ENCODE measurements around the gene HLA-DRA.

Gene HLA-DRA

DNA sequence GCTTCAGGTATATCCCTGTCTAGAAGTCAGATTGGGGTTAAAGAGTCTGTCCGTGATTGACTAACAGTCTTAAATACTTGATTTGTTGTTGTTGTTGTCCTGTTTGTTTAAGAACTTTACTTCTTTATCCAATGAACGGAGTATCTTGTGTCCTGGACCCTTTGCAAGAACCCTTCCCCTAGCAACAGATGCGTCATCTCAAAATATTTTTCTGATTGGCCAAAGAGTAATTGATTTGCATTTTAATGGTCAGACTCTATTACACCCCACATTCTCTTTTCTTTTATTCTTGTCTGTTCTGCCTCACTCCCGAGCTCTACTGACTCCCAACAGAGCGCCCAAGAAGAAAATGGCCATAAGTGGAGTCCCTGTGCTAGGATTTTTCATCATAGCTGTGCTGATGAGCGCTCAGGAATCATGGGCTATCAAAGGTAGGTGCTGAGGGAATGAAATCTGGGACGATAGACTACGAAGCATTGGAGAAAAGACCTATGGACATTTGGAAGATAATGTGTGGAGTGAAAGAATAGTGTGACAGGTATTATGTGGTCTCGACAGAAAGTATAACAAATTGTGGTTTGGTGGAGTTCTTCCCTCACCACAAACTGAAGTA is at the start of gene HLA-DRA:
Gene HLA-DRA (plus strand): TSS at position 286 of the 613 bp plus-strand sequence. CDS start 64 bp downstream, at position 350.
- Histone ChIP-seq H3K27me3 (peaks cover 18% of the 10 kb centered on the region), H3K9me3 (no peaks in the 10 kb centered on the region), H3K36me3 (no peaks in the 10 kb centered on the region), H3K4me1 (ENCODE audit: control insufficient read depth in 1 of 2, insufficient read depth in 1 of 2, low read depth in 1 of 2, low read length in 1 of 2) (peaks cover 0 to 6% of the 10 kb centered on the region in 2 experiments), H3K4me3 (ENCODE audit: low read depth in 1 of 2, low read length in 1 of 2) (peak within 1 kb of the TSS in 1 of 2 experiments; percentile 13), H3K27ac (no peak within 1 kb of the TSS)
- TF ChIP-seq, protein P1, sequence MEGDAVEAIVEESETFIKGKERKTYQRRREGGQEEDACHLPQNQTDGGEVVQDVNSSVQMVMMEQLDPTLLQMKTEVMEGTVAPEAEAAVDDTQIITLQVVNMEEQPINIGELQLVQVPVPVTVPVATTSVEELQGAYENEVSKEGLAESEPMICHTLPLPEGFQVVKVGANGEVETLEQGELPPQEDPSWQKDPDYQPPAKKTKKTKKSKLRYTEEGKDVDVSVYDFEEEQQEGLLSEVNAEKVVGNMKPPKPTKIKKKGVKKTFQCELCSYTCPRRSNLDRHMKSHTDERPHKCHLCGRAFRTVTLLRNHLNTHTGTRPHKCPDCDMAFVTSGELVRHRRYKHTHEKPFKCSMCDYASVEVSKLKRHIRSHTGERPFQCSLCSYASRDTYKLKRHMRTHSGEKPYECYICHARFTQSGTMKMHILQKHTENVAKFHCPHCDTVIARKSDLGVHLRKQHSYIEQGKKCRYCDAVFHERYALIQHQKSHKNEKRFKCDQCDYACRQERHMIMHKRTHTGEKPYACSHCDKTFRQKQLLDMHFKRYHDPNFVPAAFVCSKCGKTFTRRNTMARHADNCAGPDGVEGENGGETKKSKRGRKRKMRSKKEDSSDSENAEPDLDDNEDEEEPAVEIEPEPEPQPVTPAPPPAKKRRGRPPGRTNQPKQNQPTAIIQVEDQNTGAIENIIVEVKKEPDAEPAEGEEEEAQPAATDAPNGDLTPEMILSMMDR (IDR thresholded peaks at IDR 0.05), result no peak

DNA sequence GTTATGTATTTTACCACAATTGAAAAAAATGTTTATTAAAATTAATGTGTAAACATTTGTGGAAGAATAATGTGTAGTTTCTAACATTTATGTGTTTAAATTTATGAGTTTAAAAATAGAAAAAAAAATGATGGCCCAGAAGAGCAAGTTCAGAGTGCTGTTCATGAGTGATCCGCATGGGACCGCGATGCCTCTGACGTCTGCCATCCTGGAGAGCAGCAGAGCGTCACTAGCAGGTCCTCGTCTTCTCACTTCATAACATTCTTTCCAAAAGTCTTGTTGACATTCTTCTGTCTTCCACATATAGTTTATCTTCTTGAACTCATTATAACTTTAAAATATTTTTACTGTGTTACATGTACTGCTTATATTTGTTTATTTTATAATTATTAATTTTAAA is 48.2 kb upstream of the HLA-DRA start:
- TF ChIP-seq, protein P1 (IDR thresholded peaks at IDR 0.05), result no peak
- Histone ChIP-seq H3K9me3 (no peaks in the 10 kb centered on the region), H3K4me1 (ENCODE audit: control insufficient read depth in 1 of 2, insufficient read depth in 1 of 2, low read depth in 1 of 2, low read length in 1 of 2) (no peaks in the 10 kb centered on the region), H3K36me3 (no peaks in the 10 kb centered on the region), H3K4me3 (ENCODE audit: low read depth in 1 of 2, low read length in 1 of 2) (no peak overlapping the region), H3K27me3 (peaks cover 39% of the 10 kb centered on the region), H3K27ac (no peak overlapping the region)

- Histone ChIP-seq H3K4me3 (ENCODE audit: low read depth in 1 of 2, low read length in 1 of 2) (no peak overlapping the region), H3K27ac (no peak overlapping the region), H3K27me3 (peaks cover 26% of the 10 kb centered on the region), H3K36me3 (no peaks in the 10 kb centered on the region), H3K4me1 (ENCODE audit: control insufficient read depth in 1 of 2, insufficient read depth in 1 of 2, low read depth in 1 of 2, low read length in 1 of 2) (no peaks in the 10 kb centered on the region), H3K9me3 (no peaks in the 10 kb centered on the region)
- TF ChIP-seq, protein P1 (IDR thresholded peaks at IDR 0.05), result no peak
Measured at GRCh38 chr6:32393665-32394420, 45.8 kb upstream of the HLA-DRA start.

DNA sequence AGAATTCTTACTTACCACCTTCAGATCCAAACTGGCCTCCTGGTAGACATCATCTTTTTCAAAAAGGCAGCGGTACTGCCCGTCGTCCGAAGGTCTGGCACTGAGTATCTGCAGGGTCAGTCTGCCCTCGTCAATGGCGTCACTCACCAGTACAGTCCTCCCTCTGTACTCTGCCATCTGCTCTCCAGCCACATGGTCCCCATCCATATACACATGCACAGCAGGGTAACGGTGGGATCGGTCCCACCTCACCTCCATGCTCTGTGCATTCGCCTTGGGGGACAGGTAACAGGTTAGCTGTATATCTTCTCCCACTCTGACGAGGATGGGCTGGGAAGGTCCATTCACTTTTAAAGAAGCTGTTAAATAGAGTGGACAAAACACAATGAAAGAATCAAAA is 43.7 kb upstream of the HLA-DRA start:
- Histone ChIP-seq H3K4me1 (ENCODE audit: control insufficient read depth in 1 of 2, insufficient read depth in 1 of 2, low read depth in 1 of 2, low read length in 1 of 2) (no peaks in the 10 kb centered on the region), H3K9me3 (no peaks in the 10 kb centered on the region), H3K4me3 (ENCODE audit: low read depth in 1 of 2, low read length in 1 of 2) (no peak overlapping the region)

GRCh38 chr6:32397252-32397920 is 42.3 kb upstream of the HLA-DRA start:
- TF ChIP-seq, protein P1 (IDR thresholded peaks at IDR 0.05), result no peak
- H3K27ac ChIP-seq, result no peak overlapping the region

More for the DNA sequence above, 43.7 kb upstream of the HLA-DRA start:
- Histone ChIP-seq H3K27ac (no peak overlapping the region), H3K36me3 (no peaks in the 10 kb centered on the region), H3K27me3 (peaks cover 21% of the 10 kb centered on the region)
- TF ChIP-seq, protein P1 (IDR thresholded peaks at IDR 0.05), result no peak

More at GRCh38 chr6:32397252-32397920, 42.3 kb upstream of the HLA-DRA start:
- Histone ChIP-seq H3K36me3 (no peaks in the 10 kb centered on the region), H3K4me3 (ENCODE audit: low read depth in 1 of 2, low read length in 1 of 2) (no peak overlapping the region), H3K4me1 (ENCODE audit: control insufficient read depth in 1 of 2, insufficient read depth in 1 of 2, low read depth in 1 of 2, low read length in 1 of 2) (no peaks in the 10 kb centered on the region), H3K9me3 (no peaks in the 10 kb centered on the region), H3K27me3 (peaks cover 21% of the 10 kb centered on the region)

Measured in neutrophil (primary cell).